Measurements from ENCODE around the gene TMEM232. TPM values are rescaled to one million over a fixed set of nuclear protein-coding genes. Genes with fewer than 3 reads are reported as not detected.
"Not testable (repeated sequence)": the region's sequence is repeated elsewhere in the genome, so short reads cannot be mapped to it uniquely, and the experiment has no call there.

Gene TMEM232
- total RNA-seq, 1 experiment from 2014 or later: not detected

DNA sequence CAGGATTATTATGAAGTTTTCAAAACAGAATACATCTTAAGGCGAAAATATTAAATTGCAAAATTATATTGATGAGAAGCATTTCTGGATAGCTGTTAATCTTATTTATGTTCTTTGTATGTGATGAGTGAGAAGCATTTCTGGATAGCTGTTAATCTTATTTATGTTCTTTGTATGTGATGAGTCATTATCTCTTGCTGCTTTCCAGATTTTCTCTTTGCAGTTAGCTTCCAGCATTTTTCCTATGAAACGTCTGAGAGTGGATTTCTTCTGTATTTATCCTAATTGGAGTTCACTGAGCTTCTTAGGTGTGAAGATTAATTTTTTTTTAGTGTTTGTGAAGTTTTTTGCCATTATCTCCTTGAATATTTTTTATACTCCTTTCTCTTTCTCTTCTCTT lies 8.2 kb downstream of the TMEM232 start:
- in situ Hi-C loops (cut with HindIII; ENCODE audit: low pct_unique_long_range_greater_than_20kb, low sequenced_read_pairs): no loop called here

DNA sequence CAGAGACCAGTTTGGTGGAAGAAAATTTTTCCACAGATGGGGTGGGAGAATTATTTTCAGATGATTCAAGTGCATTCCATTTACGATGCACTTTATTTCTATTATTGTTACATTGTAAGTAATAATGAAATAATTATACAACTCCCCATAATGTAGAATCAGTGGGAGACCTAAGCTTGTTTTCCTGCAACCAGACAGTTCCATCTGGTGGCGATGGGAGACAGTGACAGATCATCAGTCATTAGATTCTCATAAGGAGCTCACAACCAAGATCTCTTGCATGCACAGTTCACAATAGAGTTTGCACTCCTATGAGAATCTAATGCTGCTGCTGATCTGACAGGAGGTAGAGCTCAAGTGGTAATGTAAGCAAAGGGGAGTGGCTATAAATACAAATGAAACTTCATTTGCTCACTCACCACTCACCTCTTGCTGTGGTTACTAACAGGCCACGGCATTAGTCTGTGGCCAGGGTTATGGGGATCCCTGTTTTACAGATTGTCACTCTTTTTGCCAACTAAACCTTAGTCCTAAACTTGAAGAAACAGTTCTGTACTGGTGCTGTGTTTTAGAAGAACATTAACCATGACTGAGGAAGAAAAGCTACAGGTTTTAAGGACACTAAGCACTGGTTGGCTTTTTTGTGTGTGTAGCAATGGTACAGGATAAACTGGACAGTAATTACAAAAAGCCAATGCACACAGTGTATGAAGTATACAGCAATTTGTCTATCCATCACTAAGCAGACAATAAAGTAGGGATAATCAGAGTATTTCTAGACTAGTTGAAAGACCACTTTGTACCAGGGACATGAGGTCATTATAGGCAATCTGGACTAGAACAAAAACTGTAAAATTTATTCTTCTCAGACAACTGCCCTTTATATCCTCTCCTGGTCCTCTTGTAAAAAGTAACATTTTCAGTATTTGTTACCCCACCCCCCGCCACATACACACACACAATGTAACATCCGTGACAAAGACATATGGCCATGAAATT lies 9.9 kb downstream of the TMEM232 start:
- DNase-seq (ENCODE audit: low read depth): no peak
- in situ Hi-C loops (cut with HindIII; ENCODE audit: low pct_unique_long_range_greater_than_20kb, low sequenced_read_pairs): no loop called here

More for the DNA sequence above, 8.2 kb downstream of the TMEM232 start:
- DNase-seq (ENCODE audit: low read depth): no peak

DNA sequence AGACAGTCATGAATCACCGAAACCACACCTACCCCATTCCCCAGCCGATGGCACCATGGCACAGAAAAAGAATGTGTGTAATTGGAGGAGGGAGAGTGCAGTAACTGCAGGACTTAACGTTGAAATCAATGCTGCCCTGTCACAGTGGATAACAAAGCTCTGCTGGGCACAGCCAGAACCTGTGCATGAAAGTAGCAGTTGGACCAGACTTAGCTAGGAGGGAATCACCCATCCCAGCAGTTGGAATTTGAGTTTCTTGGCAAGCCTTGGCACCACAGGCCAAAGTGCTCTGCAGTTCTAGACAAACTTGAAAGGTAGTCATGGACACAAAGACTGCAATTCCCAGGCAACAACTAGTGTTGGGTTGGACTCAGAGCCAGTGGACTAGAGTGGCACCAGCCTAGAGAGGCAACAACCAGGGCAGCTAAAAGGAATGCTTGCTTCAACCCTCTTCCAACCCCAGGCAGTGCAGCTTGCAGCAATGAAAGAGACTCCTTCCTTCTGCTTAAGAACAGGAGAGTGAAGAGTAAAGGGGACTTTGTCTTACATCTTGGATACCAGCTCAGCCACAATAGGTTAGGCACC lies 19.1 kb downstream of the TMEM232 start:
- in situ Hi-C loops (cut with HindIII; ENCODE audit: low pct_unique_long_range_greater_than_20kb, low sequenced_read_pairs): no loop called here

DNA sequence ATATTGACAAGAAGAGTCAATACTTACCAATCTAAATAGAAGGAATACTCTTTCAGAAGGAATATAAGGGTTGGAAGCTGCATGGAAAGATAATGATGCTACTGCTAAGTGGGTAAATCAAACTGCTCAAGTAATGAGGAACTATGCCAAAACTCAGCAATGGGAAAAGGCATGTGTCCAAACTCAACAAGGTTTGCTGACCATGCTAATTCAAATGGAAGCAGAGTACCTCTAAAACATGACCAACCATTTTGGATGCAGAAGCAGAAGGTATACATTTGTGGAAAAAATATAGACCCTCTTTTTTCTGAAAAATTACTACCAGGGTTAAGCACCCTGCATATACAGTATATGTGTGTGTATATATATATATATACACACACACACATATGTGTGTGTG lies 21.1 kb downstream of the TMEM232 start:
- in situ Hi-C loops (cut with HindIII; ENCODE audit: low pct_unique_long_range_greater_than_20kb, low sequenced_read_pairs): no loop called here
- DNase-seq (ENCODE audit: low read depth): no peak

More for the DNA sequence above, 19.1 kb downstream of the TMEM232 start:
- DNase-seq (ENCODE audit: low read depth): no peak

DNA sequence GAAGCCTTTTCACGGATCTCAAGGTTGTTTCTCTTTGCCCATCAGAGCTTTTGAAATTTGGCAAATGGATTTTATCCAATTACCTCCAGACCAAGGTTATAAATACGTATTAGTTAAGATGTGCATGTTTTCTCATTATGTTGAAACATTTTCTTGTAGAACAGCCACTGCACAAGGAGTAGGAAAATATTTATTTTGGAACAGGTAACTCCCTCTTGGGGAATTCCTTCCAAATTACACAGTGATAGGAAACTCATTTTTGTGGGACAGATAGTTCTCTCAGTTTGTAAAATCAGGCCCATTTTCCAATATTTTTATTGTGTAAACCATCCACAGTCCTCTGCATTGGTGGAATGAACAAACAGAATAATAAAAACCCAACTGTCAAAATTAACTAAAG lies 23.0 kb downstream of the TMEM232 start:
- in situ Hi-C loops (cut with HindIII; ENCODE audit: low pct_unique_long_range_greater_than_20kb, low sequenced_read_pairs): no loop called here
- DNase-seq (ENCODE audit: low read depth): no peak

DNA sequence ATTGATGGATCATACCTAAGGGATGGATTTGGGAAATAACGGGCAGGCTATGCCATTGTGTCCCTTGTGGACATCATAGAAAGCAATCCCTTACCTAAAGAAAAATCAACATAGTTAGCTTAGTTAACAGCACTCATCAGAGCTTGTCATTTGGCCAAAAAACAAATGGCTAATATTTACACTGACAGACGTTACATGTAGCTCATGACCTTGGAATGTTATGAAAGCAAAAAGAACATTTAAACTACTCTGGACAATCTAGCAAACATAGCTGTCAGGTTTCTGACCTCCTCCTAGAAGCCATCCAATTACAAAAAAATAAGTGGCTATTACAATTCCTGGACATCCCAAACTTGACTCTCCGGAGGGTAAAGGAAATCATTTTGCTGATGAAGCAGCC lies 23.8 kb downstream of the TMEM232 start:
- DNase-seq (ENCODE audit: low read depth): no peak
- in situ Hi-C loops (cut with HindIII; ENCODE audit: low pct_unique_long_range_greater_than_20kb, low sequenced_read_pairs): no loop called here

DNA sequence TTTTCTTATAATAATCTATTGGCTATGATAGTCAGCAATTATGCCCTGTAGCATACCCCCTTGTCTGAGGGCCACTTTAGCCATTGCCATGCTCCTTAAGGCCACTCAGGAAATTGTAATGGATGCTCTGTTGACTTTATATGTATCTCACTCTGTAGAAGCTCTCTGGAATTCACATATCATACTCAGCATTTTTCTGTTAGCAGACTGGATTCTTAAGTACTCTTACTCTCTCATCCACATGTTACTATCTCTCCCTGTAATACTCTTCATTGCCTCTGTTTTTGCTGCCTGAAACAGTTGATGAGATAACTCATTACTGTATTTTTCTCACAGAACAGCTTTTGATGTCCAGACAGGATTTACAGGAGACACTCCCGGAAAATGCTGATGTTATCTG lies 24.2 kb downstream of the TMEM232 start:
- in situ Hi-C loops (cut with HindIII; ENCODE audit: low pct_unique_long_range_greater_than_20kb, low sequenced_read_pairs): no loop called here
- DNase-seq (ENCODE audit: low read depth): no peak

DNA sequence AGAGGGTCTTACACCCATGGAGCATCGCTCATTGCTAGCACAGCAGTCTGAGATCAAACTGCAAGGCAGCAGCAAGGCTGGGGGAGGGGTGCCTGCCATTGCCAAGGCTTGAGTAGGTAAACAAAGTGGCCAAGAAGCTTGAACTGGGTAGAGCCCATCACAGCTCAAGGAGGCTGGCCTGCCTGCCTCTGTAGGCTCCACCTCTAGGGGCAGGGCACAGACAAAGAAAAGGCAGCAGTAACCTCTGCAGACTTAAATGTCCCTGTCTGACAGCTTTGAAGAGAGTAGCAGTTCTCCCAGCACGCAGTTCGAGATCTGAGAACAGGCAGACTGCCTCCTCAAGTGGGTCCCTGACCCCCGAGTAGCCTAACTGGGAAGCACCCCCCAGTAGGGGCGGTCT lies 33.8 kb downstream of the TMEM232 start:
- in situ Hi-C loops (cut with HindIII; ENCODE audit: low pct_unique_long_range_greater_than_20kb, low sequenced_read_pairs); DNase-seq (ENCODE audit: low read depth): not testable (repeated sequence)

DNA sequence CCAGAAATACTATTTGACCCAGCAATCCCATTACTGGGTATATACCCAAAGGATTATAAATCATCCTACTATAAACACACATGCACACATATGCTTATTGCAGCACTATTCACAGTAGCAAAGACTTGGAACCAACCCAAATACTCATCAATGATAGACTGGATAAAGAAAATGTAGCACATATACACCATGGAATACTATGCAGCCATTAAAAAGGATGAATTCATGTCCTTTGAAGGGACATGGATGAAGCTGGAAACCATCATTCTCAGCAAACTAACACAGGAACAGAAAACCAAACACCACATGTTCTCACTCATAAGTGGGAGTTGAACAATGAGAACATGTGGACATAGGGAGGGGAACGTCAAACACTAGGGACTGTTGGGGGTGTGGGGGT lies 35.9 kb downstream of the TMEM232 start:
- in situ Hi-C loops (cut with HindIII; ENCODE audit: low pct_unique_long_range_greater_than_20kb, low sequenced_read_pairs); DNase-seq (ENCODE audit: low read depth): not testable (repeated sequence)

DNA sequence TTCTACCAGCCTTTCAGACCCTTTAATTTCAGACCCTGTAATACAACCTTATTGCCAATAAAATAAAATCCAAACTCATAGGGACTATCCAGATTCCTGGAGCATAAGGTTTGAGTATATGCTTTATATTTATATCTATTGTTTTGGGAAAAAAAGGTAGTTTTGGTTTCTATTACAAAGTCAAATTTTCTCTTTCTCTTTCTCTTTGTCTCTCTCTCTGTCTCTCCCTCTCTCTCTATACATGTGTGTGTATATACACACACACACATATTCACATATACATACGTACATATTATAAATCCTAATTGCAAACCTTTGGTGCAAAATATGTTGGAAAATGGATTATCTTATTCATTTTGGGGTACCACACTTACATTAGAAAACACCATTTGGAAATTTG lies 39.0 kb downstream of the TMEM232 start:
- in situ Hi-C loops (cut with HindIII; ENCODE audit: low pct_unique_long_range_greater_than_20kb, low sequenced_read_pairs): no loop called here
- DNase-seq (ENCODE audit: low read depth): no peak

DNA sequence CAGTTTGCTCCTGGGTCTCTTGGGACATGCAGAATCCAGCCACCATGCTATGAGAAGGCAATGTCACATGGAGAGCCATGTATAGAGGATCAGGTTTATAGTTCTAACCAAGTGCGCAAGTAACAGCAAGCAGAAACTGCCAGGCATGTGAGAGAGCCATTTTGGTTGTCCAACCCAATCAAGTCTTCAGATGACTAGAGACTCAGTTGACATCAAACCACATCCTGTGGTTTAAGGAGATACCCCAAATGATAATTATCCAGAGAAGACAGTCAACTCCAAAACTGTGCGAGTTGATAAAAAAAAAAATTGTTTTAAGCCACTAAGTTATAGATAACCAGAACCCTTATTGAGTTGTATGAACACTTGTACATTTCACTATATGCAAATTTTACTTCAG lies 40.2 kb downstream of the TMEM232 start:
- in situ Hi-C loops (cut with HindIII; ENCODE audit: low pct_unique_long_range_greater_than_20kb, low sequenced_read_pairs): no loop called here
- no peak for DNase-seq (ENCODE audit: low read depth)

DNA sequence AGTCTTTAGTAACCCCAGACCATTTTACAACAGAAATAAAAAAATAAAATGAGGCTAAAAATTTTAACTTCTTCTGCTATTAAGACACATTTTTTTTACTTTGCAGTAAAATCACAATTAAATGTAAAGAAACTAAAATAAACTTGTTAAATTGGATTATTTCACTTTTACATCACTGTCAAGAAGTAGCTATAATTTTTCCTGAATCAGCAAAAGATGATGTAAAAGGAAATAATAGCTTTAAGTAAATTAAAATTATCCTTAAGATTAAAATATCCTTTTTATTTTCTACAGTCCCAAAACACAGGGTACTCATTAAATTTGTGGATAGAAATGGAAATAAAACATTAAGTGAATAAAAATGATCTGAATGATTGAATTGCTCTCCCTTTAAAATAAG lies 44.5 kb downstream of the TMEM232 start:
- in situ Hi-C loops (cut with HindIII; ENCODE audit: low pct_unique_long_range_greater_than_20kb, low sequenced_read_pairs): no loop called here
- DNase-seq (ENCODE audit: low read depth): no peak

DNA sequence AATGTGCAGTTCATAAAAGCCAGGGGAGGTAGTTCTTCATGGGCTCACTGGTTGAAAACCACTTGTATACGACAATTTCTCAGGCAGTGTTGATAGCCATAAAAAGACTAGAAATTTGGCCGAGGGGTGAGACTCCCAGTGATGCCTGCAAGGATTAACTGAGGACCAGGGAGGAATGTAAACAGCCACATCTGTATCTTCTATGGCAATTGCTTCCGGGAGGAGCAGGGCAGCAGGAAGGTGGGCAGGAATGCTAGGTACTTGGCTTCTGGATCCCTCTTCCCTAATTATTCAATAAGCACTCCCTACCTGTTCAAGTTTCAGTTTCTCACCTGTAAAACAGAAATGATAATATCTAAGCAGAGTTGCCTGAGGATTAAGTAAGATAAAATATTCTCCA lies 45.4 kb downstream of the TMEM232 start:
- no peak for DNase-seq (ENCODE audit: low read depth)
- in situ Hi-C loops (cut with HindIII; ENCODE audit: low pct_unique_long_range_greater_than_20kb, low sequenced_read_pairs): no loop called here

DNA sequence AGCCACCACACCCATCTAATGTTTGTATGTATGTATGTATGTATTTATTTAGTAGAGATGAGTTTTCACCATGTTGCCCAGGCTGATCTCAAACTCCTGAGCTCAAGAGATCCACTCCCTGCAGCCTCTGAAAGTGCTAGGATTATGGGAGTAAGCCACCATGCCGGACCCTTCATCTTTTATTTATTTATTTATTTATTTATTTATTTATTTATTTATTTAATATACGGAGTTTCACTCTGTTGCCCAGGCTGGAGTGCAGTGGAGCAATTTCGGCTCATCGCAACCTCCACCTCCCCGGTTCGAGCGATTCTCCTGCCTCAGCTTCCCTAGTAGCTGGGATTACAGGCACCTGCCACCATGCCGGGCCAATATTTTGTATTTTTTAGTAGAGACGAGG lies 49.9 kb downstream of the TMEM232 start:
- in situ Hi-C loops (cut with HindIII; ENCODE audit: low pct_unique_long_range_greater_than_20kb, low sequenced_read_pairs); DNase-seq (ENCODE audit: low read depth): not testable (repeated sequence)

DNA sequence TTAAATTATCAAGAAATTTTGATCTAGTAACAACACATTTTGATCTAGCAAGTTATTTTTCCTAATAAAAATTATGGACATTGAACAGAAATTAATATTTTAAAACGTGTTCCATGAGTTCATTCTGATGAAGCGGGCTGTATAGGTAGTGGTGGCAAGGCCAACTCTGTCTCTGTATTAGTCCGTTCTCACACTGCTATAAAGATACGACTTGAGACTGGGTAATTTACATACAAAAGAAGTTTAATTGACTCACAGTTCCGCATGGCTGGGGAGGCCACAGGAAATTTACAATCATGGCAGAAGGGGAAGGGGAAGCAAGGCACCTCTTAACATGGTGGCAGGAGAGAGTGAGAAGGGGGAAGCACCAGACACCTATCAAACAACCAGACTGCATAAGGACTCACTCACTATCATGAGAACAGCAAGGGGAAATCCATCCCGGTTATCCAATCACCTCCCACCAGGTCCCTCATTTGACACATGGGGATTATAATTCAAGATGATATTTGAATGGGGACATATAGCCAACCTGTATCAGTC lies 61.2 kb downstream of the TMEM232 start:
- DNase-seq (ENCODE audit: low read depth): no peak
- in situ Hi-C loops (cut with HindIII; ENCODE audit: low pct_unique_long_range_greater_than_20kb, low sequenced_read_pairs): no loop called here

DNA sequence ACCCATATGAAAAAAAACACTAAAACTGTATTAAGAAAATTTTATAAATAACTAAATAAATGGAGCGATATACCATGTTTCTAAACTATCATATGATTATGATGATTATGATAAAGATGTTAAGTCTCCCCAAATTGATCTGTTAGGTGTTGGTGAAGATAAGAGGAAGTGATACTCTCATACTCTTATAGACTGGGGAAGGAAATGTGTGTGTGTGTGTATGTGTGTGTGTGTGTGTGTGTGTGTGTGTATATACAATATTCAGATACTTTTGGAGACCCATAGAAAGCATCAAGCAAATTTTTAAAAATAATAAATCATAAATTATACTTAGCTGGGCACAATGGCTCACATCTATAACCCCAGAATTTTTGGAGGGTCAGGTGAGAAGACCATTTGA lies 62.9 kb downstream of the TMEM232 start:
- in situ Hi-C loops (cut with HindIII; ENCODE audit: low pct_unique_long_range_greater_than_20kb, low sequenced_read_pairs): no loop called here
- no peak for DNase-seq (ENCODE audit: low read depth)

DNA sequence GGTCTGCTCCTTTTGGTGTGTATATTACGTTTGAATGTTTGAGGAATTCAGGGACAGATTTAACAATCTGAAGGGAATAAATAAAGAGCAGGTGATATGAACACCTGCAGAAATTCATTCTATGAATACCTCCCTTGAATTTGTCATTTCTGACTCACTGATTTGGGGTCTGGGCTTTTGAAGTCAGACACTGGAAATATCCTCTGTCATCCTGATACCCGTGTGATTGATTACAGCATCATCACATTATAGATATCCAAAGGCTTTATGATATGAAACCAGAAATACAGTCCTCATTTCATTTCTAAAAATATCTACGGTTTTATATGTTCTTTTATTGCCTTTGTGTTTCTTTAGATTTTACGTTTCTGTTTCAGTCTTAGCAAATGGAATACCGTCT lies 68.5 kb downstream of the TMEM232 start:
- DNase-seq (ENCODE audit: low read depth): no peak
- in situ Hi-C loops (cut with HindIII; ENCODE audit: low pct_unique_long_range_greater_than_20kb, low sequenced_read_pairs): no loop called here

DNA sequence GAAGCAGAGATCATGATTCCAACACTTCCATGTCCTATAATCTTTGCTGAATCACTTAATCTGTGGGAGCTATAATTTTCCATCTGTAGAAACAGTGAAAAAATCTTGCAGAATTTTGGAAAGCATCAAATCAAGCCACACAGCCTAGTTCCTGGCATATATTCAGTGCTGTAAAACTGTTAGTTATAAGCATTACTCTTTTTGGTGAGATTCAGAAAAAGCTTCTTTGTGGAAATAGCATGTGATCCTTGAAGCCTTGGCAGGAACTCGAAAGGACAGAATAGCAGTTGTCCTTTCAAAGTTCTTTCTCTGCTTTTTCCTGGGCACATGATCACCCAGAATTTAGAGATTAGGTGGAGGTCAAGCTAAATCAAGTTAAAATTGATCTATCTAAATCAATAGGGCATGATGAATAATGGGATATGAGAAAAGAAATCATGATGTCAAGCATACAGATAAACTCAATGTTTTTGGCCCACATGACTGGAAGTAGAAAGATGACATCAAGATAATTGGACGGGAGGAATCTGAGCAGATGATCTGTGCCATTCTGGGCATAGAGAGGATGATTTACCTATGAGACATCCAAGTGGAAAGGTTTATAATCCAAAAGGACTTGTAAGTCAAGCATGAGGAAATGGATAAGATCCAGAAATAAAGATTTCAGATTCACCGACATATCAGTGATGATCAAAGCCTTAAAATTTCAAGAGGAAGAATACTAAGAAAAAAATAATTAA lies 73.1 kb downstream of the TMEM232 start:
- in situ Hi-C loops (cut with HindIII; ENCODE audit: low pct_unique_long_range_greater_than_20kb, low sequenced_read_pairs): no loop called here
- DNase-seq (ENCODE audit: low read depth): no peak

DNA sequence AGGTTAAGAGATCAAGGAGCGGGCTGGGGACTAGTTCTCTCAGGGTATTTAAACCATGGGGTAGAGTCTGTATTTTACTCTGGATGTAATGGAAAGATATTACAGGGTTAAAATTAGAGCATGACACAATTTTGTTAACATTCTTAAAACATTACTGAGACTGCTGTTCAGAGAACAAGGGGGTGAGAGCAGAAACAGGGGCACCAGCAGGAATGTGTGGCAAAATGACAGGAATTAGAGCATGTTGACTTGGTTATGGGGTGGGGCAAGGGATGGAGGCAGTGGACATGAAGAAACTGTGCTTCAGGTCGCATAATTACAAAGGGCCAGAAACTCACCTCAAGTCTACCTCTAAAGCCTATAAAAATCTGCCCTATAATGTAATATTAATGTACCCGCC lies 75.0 kb downstream of the TMEM232 start:
- in situ Hi-C loops (cut with HindIII; ENCODE audit: low pct_unique_long_range_greater_than_20kb, low sequenced_read_pairs): no loop called here
- no peak for DNase-seq (ENCODE audit: low read depth)
